Endothelial cell of umbilical vein (primary cell): ENCODE data around the gene TNFRSF14. TPM values are rescaled to one million over a fixed set of nuclear protein-coding genes. Genes with fewer than 3 reads are reported as not detected.

ENCODE experiments used
- BruUV-seq: library from RNA; stranded (reverse); fragments of 400-500 nt; replicated peaks from 2 replicates; lab custom pipeline; 2021; lab: Mats Ljungman, UMichigan
- CTCF ChIA-PET: fragments of 300-600, 350-600 bp; sonication (Branson Sonifier 250); formaldehyde crosslinking; loops from one replicate; lab custom pipeline; 2021; ENCODE audit warnings: antibody characterized with exemption, inconsistent platforms; lab: Charles Lee
- POLR2A ChIA-PET: fragments of 300-600, 350-600 bp; sonication (Branson Sonifier 250); formaldehyde crosslinking; loops from one replicate; lab custom pipeline; 2021; ENCODE audit warnings: antibody characterized with exemption, inconsistent platforms; lab: Charles Lee
- DNase-seq: peaks from one replicate; pipeline ENCODE4 v3.0.0-alpha.2; 2011; ENCODE audit warnings: low read depth, low spot score
- FAIRE-seq: peaks from 2 replicates; lab custom pipeline; 2011; peaks lifted over from hg19 to GRCh38; lab: Jason Lieb, UNC
- H2AFZ ChIP-seq: 2 replicates; pipeline ENCODE4 v1.6.0; 2012; ENCODE audit warnings: low read depth, low read length, control low read depth, inconsistent platforms
- H3K27ac ChIP-seq: 2 replicates; pipeline ENCODE4 v1.5.1; 2011; ENCODE audit warnings: low read depth, mild to moderate bottlenecking, control low read depth, low read length, moderate library complexity; ENCODE audit not compliant: insufficient read depth
- H3K27me3 ChIP-seq, 2 experiments: 2 replicates each; pipeline versions ENCODE4 v1.6.0 to v1.6.1; 2011; ENCODE audit warnings: low read length in 2 of 2, mixed read lengths in 1 of 2; ENCODE audit not compliant: control insufficient read depth in 2 of 2, insufficient read depth in 2 of 2
- H3K36me3 ChIP-seq, 2 experiments: 2 replicates in 1 of 2; 3 replicates in 1 of 2; pipeline ENCODE4 v1.5.1; 2011; ENCODE audit warnings: low read length in 2 of 2, mild to moderate bottlenecking in 1 of 2, moderate library complexity in 1 of 2; ENCODE audit not compliant: control insufficient read depth in 2 of 2, insufficient read depth in 2 of 2; ENCODE audit errors: extremely low read depth in 1 of 2
- H3K4me1 ChIP-seq: 3 replicates; pipeline ENCODE4 v1.5.1; 2011; ENCODE audit warnings: mild to moderate bottlenecking, low read length; ENCODE audit not compliant: control insufficient read depth, insufficient read depth; ENCODE audit errors: extremely low read depth
- H3K4me2 ChIP-seq: 2 replicates; pipeline ENCODE4 v1.6.1; 2011; ENCODE audit warnings: low read length, control low read depth, mixed read lengths; ENCODE audit not compliant: insufficient read depth
- H3K4me3 ChIP-seq, 3 experiments: fragments of 200-600 bp in 1 of 3; sonication (generic), shearing (Covaris generic) in 1 of 3; replicated peaks in 1 of 3; 2 replicates each; pipeline ENCODE4 v1.5.1; 2011 to 2016; ENCODE audit warnings: control low read depth in 3 of 3, low read length in 3 of 3, mild to moderate bottlenecking in 2 of 3, inconsistent platforms in 1 of 3, low read depth in 1 of 3, moderate library complexity in 1 of 3; ENCODE audit not compliant: insufficient read depth in 1 of 3
- H3K79me2 ChIP-seq: 2 replicates; pipeline ENCODE4 v1.6.0; 2012; ENCODE audit warnings: low read length, inconsistent platforms; ENCODE audit not compliant: control insufficient read depth, insufficient read depth
- H3K9ac ChIP-seq: replicated peaks from 2 replicates; pipeline ENCODE3; 2011; ENCODE audit warnings: low read length, control low read depth; ENCODE audit not compliant: insufficient read depth; ENCODE audit errors: extremely low read depth
- H3K9me1 ChIP-seq: replicated peaks from 3 replicates; pipeline ENCODE4 v1.6.0; 2011; ENCODE audit warnings: mild to moderate bottlenecking, low read length; ENCODE audit not compliant: control insufficient read depth, insufficient read depth; ENCODE audit errors: extremely low read depth
- H3K9me3 ChIP-seq: replicated peaks from 2 replicates; pipeline ENCODE4 v1.5.1; 2012; ENCODE audit warnings: low read length, inconsistent platforms; ENCODE audit not compliant: control insufficient read depth, insufficient read depth
- H4K20me1 ChIP-seq: replicated peaks from 2 replicates; pipeline ENCODE3; 2011; ENCODE audit warnings: mild to moderate bottlenecking, low read length; ENCODE audit not compliant: control insufficient read depth, insufficient read depth; ENCODE audit errors: extremely low read depth
- CTCF ChIP-seq, 2 donors: IDR thresholded peaks; 1 replicate in 1 of 2; 2 replicates in 1 of 2; pipeline ENCODE4 v1.5.1; 2011; ENCODE audit warnings: low read length in 2 of 2, mild to moderate bottlenecking in 2 of 2, moderate library complexity in 2 of 2, control low read depth in 1 of 2, inconsistent platforms in 1 of 2, low read depth in 1 of 2; ENCODE audit not compliant: insufficient read depth in 1 of 2; ENCODE audit errors: extremely low read depth in 1 of 2
- EZH2 ChIP-seq: IDR thresholded peaks from 2 replicates; pipeline ENCODE4 v1.6.1; 2012; ENCODE audit warnings: borderline replicate concordance, low read depth, mild to moderate bottlenecking, moderate library complexity, low read length, inconsistent platforms; ENCODE audit not compliant: severe bottlenecking
- JUN ChIP-seq: IDR thresholded peaks from 2 replicates; pipeline ENCODE4 v1.6.1; 2011; ENCODE audit warnings: borderline replicate concordance, low read depth; ENCODE audit not compliant: insufficient read length, insufficient read depth
- MAX ChIP-seq: IDR thresholded peaks from 2 replicates; pipeline ENCODE4 v1.6.1; 2011; ENCODE audit not compliant: insufficient read depth, insufficient read length
- MYC ChIP-seq: IDR thresholded peaks from one replicate; pipeline ENCODE4 v1.6.1; 2011; ENCODE audit warnings: mild to moderate bottlenecking, low read depth, low read length
- POLR2AphosphoS5 ChIP-seq: IDR thresholded peaks from 2 replicates; pipeline ENCODE4 v1.6.1; 2012; ENCODE audit warnings: low read depth, mild to moderate bottlenecking, control low read depth, low read length, moderate library complexity; ENCODE audit not compliant: insufficient read depth
- dilution Hi-C: fragments of 300-500 bp; cut with MboI; formaldehyde crosslinking; loops from one replicate; pipeline ENCODE4 v1.15.0; 2019; ENCODE audit warnings: low sequenced_read_pairs; ENCODE audit not compliant: extremely low pct_ligation_motif_present
- intact Hi-C: fragments of 100-400 bp; cut with micrococcal nuclease; formaldehyde crosslinking; loops from one replicate; pipeline ENCODE4 v1.10.0; 2022
- polyA plus RNA-seq, 4 experiments: library from polyadenylated mRNA; depleted of rRNA in 3 of 4; stranded (reverse) in 3 of 4; unstranded in 1 of 4; fragments of >200 nt; gene quantifications; 2 replicates each; pipeline versions ENCODE4 v1.2.1 to v1.2.3, GENCODE V29; 2011 to 2012; ENCODE audit warnings: missing spikeins in 1 of 4
- total RNA-seq: library from RNA; stranded (reverse); gene quantifications from 2 replicates; pipeline ENCODE4 v1.2.3, GENCODE V29; 2021

The TNFRSF14 gene
- total and polyA plus RNA-seq, 2 donors (not counting 3 experiments of a cell fraction or from before 2014, with no cell fraction given): 40.9 to 49.4 TPM

- ChIA-PET POLR2A (no interaction called here), CTCF (no interaction called here)
- Histone ChIP-seq H3K9me3 (no peaks in the 10 kb centered on the region), H3K36me3 (peaks cover 3% of the 10 kb centered on the region in 2 experiments), H3K4me3 (peak overlapping the region in 2 of 3 experiments; percentile 24 to 48), H2AFZ (peak overlapping the region; percentile 94), H3K9ac (no peak overlapping the region), H4K20me1 (no peaks in the 10 kb centered on the region), H3K4me1 (peaks cover 8% of the 10 kb centered on the region), H3K79me2 (no peaks in the 10 kb centered on the region), H3K9me1 (no peaks in the 10 kb centered on the region), H3K27me3 (no peaks in the 10 kb centered on the region), H3K4me2 (peak overlapping the region; percentile 37), H3K27ac (no peak overlapping the region)
- BruUV-seq: no TSS peak
- peak; percentile 82 for FAIRE-seq
- dilution Hi-C loops (no loop called here), intact Hi-C loops (no loop called here)
- TF ChIP-seq MAX (no peak), JUN (no peak), POLR2AphosphoS5 (no peak), MYC (no peak), EZH2 (no peak), CTCF (IDR thresholded peaks at IDR 0.05; ENCODE audit: extremely low read depth in 1 of 2, insufficient read depth in 1 of 2, low read depth in 1 of 2, low read length in 2 of 2) (no peak)
- DNase-seq: peak; percentile 56
These were observed 38.0 kb downstream of the TNFRSF14 start for GRCh38 chr1:2594001-2594640.
